Glutamatergic neuron (in vitro differentiated cells): ENCODE data around the gene MME. TPM values are rescaled to one million over a fixed set of nuclear protein-coding genes. Genes with fewer than 3 reads are reported as not detected.

Experiments used
- DNase-seq: peaks from one replicate; pipeline ENCODE4 v3.0.0; 2022
- H3K27ac Mint-ChIP-seq: one replicate; pipeline ENCODE4 v1.8.0; 2020; ENCODE audit warnings: mild to moderate bottlenecking, mixed read lengths, inconsistent platforms; ENCODE audit not compliant: unreplicated experiment
- H3K27me3 Mint-ChIP-seq: one replicate; pipeline ENCODE4 v1.8.0; 2020; ENCODE audit warnings: mild to moderate bottlenecking, moderate library complexity, mixed read lengths, inconsistent platforms; ENCODE audit not compliant: unreplicated experiment
- H3K36me3 Mint-ChIP-seq: one replicate; pipeline ENCODE4 v1.8.0; 2020; ENCODE audit warnings: mild to moderate bottlenecking, mixed read lengths, inconsistent platforms; ENCODE audit not compliant: unreplicated experiment
- H3K4me1 Mint-ChIP-seq: one replicate; pipeline ENCODE4 v1.8.0; 2020; ENCODE audit warnings: mild to moderate bottlenecking, low read depth, mixed read lengths, inconsistent platforms; ENCODE audit not compliant: unreplicated experiment
- H3K4me3 Mint-ChIP-seq: one replicate; pipeline ENCODE4 v1.8.0; 2020; ENCODE audit warnings: mild to moderate bottlenecking, mixed read lengths, inconsistent platforms; ENCODE audit not compliant: unreplicated experiment
- H3K9me3 Mint-ChIP-seq: one replicate; pipeline ENCODE4 v1.8.0; 2020; ENCODE audit warnings: mild to moderate bottlenecking, moderate library complexity, mixed read lengths, inconsistent platforms; ENCODE audit not compliant: unreplicated experiment
- CTCF ChIP-seq: fragments of 200-600 bp; sonication (generic); IDR thresholded peaks from one replicate; pipeline ENCODE4 v1.5.0; 2021; ENCODE audit not compliant: partially characterized antibody, unreplicated experiment
- total RNA-seq: library from RNA; stranded (reverse); fragmentation: NEBNext Ultra II Directional; extraction: Animal tissue kit (Norgen Biotek cat#: 25700); gene quantifications from one replicate; pipeline ENCODE4 v1.2.1, GENCODE V29; 2021; ENCODE audit not compliant: unreplicated experiment

MME gene
- total RNA-seq, 1 donor from 2014 or later = 6.6 TPM

- Mint-ChIP-seq H3K9me3 (no peaks in the 10 kb centered on the region), H3K27ac (no peak overlapping the region), H3K4me3 (no peak overlapping the region), H3K27me3 (no peaks in the 10 kb centered on the region), H3K4me1 (no peaks in the 10 kb centered on the region), H3K36me3 (no peaks in the 10 kb centered on the region)
- no peak for TF ChIP-seq CTCF
- no peak for DNase-seq
Observed at GRCh38 chr3:155070316-155070715, 9.8 kb upstream of the MME start.

GRCh38 chr3:155070932-155071387 lies 9.2 kb upstream of the MME start:
- no peak overlapping the region for H3K27ac Mint-ChIP-seq
- H3K27me3 Mint-ChIP-seq = no peaks in the 10 kb centered on the region
- H3K36me3 Mint-ChIP-seq = no peaks in the 10 kb centered on the region
- H3K4me1 Mint-ChIP-seq = no peaks in the 10 kb centered on the region
- TF ChIP-seq CTCF = no peak
- H3K4me3 Mint-ChIP-seq = no peak overlapping the region
- H3K9me3 Mint-ChIP-seq = no peaks in the 10 kb centered on the region
- no peak for DNase-seq

GRCh38 chr3:155075200-155075599 lies 4.9 kb upstream of the MME start:
- H3K27me3 Mint-ChIP-seq = no peaks in the 10 kb centered on the region
- H3K9me3 Mint-ChIP-seq = no peaks in the 10 kb centered on the region
- no peak overlapping the region for H3K4me3 Mint-ChIP-seq
- no peak for TF ChIP-seq CTCF
- no peak for DNase-seq
- H3K27ac Mint-ChIP-seq = no peak overlapping the region
- H3K36me3 Mint-ChIP-seq = no peaks in the 10 kb centered on the region
- peaks cover under 1% of the 10 kb centered on the region for H3K4me1 Mint-ChIP-seq

GRCh38 chr3:155076888-155077287 lies 3.2 kb upstream of the MME start:
- no peak for TF ChIP-seq CTCF
- Mint-ChIP-seq H3K27ac (no peak overlapping the region), H3K9me3 (no peaks in the 10 kb centered on the region), H3K36me3 (no peaks in the 10 kb centered on the region), H3K27me3 (no peaks in the 10 kb centered on the region), H3K4me1 (peaks cover 4% of the 10 kb centered on the region), H3K4me3 (no peak overlapping the region)
- DNase-seq = no peak

GRCh38 chr3:155078711-155079467 lies 1.2 kb upstream of the MME start:
- peaks cover 4% of the 10 kb centered on the region for H3K4me1 Mint-ChIP-seq
- H3K27ac Mint-ChIP-seq = no peak overlapping the region
- H3K9me3 Mint-ChIP-seq = no peaks in the 10 kb centered on the region
- peak overlapping the region; percentile 86 for H3K4me3 Mint-ChIP-seq
- no peaks in the 10 kb centered on the region for H3K36me3 Mint-ChIP-seq
- no peak for TF ChIP-seq CTCF
- no peaks in the 10 kb centered on the region for H3K27me3 Mint-ChIP-seq
- no peak for DNase-seq
